DMS 273 (cell line): Measurements from ENCODE around the gene PTPRT.

ENCODE experiments used
- DNase-seq: peaks from one replicate; lab custom pipeline; 2025; ENCODE audit not compliant: unreplicated experiment; lab: John Stamatoyannopoulos, UW

The PTPRT gene

DNA sequence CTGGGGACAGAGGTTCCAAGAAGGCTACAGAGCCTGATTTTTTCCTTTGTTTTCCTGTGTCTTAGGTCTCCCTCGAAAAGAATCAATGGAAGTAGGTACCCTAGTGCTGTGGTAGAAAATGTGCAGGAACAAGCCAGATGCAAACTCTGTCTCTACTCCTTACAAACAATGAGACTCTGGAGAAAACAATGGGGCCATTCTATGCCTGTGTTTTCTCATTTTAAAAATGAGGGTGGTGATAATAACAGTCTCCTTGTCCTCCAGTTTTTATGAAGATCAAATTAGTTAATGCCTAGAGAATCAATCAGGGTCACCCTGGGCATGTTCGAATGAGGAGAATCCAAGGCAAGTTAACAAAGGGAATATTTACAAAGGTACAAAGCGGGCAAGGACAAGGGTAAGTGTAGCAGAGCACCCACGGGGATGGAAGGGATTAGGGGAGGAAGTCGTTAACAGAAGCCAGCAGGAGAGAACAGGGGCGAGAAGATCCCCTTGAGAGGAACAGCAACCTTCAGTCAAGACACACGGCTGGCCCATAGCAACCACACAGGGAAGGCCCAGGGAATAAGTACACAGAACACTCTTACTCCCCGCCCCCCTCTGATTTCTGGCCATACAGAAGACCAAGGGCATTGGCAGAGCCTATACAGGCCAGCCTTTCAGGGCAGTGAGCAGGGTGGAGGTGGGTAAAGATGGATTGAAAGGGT, 342.8 kb downstream of the PTPRT start:
- DNase-seq: no peak

DNA sequence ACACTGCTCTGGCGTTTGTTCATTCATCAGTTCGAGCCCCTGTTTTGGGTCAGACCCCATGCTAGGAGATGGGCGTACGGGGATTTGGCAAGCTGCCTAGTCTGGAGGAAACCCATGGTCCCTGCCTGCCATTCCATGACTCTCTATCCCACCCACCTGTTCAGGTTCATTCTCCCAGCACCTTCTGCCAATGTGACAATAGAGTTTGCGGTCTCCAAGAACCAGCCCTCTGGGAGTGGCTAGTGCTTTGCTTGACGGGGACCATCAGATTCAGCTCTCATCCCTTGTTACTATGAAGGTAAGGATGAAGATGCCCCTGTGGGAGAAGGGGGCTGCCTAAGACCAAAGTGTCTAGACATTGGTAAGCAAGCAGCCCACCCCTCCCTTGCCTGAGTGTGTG, 345.0 kb downstream of the PTPRT start:
- DNase-seq: no peak

DNA sequence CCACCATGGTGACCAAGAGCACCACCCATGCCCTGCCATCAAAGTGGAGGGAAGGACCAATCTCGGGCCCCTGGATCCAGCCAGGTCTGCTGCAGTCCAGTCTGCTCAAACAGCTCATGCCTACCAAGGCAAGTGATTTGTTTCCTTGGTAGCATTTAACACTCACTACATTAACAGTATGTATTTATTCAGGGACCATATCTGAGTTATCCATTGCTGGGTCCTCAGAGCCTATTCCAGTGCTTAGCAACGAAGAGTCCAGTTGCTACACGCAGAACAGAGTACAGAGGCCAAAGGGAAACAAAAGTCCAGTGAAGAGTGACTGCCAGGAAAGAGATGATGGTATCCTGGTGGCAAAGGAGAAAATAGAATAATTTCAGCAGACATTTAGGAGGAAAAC, 352.2 kb downstream of the PTPRT start:
- DNase-seq: no peak

DNA sequence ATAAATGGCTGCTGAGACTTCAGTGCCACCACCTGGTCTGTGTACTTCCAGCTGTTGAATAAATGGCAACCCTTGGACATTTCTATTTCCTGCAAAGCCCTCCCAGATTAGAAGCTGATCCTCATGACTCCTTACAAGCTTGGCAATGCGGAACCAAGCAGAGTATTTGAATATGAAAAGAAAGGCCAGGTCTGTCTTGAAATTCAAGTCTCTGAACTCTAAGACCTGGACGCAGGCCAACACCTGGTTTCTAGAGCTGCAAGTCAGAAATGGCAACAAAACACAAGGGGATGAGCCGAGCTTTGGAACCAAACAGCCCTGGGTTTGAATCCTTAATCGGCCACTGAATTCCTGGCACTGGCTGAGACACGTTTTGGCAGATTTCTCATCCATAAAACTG, 353.4 kb downstream of the PTPRT start:
- DNase-seq: no peak

DNA sequence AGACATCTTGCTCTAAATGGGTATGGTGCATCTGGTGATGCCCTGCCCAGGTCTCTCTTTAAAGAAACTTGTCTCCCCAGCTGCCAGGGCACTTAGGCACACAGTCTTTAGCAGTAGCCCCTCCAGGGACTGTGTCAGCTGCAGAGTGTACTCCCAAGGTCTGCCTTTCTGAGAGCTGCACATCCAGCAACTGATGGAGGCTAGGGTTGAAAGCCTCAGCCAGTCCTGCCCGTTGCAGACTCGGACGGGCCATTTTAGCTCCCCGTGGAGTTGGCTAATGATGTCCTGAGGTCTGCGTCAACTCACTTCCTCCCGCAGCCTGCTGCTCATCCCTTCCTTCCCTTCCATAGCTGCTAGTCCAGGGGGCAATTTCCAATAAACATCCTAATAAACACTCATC, 381.8 kb downstream of the PTPRT start:
- DNase-seq: no peak

DNA sequence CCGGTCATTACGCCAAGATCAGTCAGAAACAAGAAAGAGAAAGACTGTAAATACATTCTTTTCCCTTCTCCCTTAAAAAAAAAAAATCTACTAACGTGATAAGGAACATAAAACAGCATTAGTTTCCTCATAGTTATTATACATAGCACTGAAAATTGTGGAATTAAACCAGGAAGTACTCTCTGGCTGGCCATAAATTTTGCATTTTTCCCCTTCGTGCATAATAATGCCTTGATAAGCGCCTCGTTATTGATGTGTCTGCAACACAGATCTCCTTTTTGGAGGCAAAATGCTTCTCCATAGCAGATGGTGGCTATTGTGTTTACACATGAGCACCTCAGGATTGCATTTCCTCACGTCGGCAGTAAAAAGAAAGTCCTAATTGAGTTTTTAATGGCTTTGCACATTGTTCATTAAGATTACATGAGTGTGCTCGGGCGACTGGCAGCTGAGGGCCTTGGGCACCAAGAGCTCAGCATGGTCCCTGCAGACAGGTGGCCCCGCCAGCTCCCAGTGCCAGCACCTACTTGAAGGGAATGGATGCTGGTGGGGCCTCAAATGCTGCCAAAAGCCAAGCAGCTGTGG, 394.5 kb downstream of the PTPRT start:
- DNase-seq: peak; percentile 34

DNA sequence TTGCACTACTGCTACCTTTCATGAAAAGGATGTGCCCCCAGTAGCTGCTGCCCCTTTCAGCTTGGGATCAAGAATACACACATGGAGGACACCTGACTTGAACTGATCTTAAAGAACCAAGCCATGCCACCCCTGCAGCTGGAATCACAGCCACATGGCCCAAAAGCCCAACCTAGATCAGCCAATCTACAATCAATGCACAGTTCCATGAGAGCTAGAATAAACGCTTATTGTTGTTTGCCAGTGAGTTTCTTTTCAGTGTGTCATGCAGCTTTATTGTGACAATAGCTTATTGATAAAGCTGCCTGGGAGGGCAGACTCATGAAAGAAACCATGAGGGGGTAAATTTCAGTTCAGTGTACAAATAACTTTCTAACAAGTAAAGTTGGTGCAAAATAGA, 397.7 kb downstream of the PTPRT start:
- DNase-seq: no peak

DNA sequence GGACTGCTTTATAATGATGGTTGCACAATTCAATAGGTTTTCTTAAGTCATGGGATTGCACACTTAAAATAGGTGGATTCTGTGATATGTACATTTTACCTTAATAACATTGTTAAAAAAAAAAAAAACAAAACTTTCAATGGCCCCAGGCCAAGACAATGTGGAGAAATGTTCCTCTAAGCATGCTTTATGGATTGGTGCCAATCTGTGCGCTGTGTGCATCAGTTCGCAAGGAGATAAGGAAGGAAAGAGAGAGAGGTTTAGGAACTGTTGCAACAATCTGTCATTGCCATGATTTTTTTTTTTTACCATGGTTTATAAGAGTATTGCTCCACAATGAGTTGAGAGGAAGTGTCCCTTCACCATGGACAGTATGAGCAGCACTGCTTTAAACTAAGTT, 399.6 kb downstream of the PTPRT start:
- DNase-seq: no peak

DNA sequence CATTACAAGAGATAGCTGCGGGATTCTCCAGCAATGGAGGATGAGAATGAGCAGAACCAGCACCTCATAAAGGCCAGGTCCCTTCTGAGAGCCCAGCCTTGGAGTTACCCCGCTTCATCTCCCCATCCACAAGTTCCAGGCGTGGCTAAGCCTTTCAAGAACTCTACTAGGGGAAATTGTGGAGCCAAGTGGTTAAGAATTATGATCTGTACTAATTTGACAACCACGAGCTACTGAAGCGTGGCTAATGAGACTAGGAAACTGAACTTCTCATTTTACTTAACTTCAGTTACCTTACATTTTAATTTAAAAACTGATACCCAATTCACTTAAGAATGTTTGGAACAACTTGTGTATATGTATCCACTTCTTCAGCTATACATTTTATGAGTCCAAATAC, 401.0 kb downstream of the PTPRT start:
- no peak for DNase-seq

DNA sequence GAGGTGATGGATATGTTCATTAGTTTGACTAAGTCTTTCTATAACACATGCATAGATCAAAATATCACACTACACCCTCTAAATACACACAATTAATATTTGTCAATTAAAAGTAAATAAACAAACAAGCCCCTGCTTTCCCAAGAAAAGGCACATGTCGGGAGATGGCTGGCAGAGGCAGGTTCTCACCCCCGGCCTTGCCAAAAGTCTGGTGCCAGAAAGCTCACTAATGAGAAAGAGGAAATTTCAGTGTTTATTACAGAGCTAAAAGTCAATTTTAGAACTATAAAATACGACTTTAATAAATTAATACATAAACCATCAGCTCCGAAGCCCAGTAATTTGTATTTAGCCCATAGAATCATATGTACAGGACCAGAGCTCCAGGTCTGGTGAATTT, 404.7 kb downstream of the PTPRT start:
- no peak for DNase-seq

DNA sequence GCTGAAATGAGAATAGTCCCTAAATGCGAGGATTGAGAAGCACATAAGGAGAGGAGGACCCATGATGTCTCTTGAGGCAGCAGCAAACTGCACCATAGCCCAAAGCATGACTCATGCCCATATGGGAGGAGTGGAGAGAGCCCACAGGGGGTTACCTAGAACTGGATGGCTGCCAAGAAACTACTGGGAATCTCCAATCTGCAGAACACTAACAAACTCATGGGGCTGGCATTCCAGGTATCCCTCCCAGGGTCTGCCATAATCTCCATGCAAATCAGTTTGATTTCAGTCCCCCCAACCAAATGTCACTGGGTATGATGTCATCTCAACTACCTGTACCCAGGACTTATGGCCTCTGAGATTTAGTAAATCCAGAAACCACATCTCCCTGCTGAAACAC, 410.5 kb downstream of the PTPRT start:
- peak; percentile 57 for DNase-seq

DNA sequence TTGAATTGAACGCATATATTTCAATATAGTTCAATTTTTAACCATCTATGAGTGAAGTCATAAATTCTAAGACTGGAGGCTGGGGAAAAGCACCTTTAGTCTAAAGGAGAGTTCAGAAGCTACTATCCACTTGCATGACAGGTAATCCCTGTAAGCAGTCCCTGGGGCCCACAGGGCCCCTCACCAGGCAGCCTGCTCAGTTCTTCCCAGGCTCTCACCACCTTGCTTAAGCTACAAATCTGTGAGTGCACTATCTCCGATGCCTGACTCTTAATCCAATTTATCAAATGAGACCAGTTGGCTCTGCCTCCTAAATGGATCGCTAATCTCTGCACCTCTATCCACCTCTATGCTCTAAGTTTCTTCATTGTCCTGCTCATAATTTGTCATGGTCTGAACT, 413.8 kb downstream of the PTPRT start:
- DNase-seq: no peak

DNA sequence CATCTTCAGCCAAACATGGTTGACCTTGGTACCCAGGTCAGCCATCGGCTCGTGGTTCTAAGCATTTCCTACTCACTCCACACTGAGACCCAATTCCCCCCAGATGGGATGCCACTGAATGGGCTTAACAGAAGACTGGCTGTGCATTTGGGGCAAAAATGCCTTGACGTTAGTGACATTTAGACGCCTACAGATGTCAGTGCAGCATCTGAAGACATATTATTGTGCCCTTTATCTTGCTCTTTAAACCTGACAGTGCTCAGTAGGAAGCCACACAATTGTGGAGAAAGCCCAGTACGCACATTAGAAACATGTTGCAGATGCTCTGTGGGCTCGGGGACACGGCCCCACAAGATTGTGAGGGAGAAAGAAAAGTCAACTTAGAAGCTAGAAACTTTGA, 414.7 kb downstream of the PTPRT start:
- DNase-seq: no peak

DNA sequence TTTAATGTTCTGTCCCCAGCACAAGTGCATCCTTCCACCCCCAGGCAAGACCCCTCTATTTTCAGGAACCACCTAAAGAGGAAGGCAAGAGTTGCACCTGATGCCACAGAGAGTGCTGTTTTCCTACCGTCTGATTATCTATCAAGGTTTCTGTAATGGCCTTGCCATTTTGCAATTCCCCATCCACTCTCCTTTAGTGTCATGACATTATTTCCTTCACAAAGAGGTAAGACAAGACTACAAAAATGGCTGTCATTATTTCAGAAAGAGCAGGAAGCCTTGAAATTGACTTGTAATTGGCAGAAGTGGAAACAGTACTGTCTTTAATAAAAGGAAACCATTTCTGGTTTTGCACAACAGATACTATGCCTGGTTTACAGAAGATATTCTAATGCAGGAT, 426.7 kb downstream of the PTPRT start:
- no peak for DNase-seq

DNA sequence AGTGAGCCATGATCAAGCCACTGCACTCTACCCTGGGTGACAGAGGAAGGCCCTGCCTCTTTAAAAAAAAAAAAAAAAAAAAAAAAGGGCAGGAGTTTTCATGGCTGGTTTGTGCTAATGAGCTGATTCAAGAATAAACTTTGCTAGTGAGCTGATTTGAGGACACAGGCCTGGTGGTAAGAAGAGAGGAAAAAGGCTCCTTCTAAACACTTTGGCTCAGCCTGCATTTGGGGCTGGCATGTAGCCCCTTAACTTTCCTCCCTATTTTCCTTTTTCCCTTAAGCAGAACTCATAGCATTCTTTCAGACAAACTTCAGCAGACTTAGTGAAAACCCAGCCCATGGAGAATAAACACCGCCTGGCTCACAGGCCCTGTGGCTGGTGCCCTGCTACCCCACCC, 432.7 kb downstream of the PTPRT start:
- no peak for DNase-seq

DNA sequence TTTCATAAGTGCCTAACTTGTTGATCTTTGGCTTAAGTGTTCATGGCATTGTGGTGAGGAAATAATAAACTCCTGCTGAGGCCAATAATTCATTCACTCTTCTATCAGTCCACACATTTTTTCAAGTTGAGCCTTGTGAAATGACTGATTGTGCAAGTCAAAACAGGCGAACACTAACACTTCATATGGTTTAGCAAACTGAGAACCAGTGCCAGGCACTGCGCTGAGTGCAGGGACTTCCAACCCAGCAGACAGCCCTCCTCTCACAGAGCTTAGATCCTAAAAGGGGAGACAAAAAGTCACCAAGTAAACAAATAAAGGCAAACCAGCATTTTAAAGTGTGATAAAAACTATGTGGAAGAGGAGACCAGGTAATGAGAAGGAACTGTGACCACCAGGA, 435.0 kb downstream of the PTPRT start:
- DNase-seq: no peak

DNA sequence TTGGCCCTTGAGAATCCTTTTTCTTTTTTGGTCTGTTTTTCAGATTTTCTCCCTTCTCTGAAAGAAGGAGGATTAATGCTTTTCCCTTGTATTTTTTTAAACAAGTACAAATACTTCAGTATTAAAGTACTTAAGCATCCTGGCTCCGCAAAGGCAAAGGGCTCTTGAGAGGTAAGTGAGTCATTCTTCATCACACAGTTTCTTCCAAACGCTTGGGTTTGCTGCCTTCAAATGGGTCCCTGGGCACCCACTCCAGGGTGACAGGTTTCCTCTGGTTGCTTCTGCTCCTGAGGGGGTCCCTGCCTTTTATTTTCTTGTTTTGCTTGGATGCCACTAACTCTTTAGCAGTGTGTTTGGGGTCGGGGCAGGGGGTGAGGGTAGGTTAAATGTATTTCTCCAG, 437.1 kb downstream of the PTPRT start:
- no peak for DNase-seq

DNA sequence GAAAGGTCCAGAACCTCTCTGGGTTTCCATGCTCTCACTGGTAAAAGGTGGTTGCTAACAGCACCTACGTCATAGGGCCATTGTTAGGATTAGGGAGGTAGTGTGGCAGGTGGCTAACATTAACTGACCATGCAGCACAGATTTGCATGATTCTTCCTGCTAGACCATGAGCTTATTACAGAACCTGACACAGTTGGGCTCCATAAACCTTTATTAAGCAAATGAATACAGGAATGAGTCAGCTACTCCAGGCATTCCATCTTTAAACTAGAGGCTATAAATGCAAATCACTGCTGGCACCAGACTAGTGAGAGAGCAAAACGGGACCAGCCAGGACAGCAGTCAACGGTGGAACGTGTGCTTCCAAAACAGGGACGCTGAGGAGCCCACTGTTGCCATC, 440.1 kb downstream of the PTPRT start:
- no peak for DNase-seq

DNA sequence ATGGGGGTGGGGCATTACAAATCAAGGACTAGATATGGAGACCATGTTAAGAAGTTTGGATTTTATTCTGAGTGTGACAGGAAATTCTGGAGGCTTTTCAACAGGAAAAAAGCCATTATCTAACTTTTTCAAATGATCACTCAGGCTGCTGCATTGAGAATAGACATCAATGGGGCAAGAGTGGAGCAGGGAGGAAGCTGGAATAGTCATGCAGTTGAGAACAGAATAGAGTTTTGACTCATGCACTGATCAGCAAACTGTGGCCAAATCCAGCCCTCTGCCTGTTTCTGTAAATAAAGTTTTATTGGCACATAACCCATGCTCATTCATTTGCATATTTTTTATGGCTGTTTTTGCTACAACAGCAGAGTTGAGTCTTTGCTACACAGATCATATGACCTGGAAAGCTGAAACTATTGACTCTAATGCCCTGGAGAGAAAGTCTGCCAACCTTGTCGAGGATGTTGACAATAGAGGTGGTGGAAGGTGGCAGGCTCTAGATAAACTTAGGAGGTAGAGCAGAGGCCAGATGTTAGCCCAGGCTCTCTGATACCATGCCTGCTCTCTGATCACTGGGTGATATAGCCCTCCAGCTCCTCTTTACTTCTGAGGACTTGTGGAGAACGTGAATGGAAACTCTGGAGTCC, 441.8 kb downstream of the PTPRT start:
- DNase-seq: no peak

DNA sequence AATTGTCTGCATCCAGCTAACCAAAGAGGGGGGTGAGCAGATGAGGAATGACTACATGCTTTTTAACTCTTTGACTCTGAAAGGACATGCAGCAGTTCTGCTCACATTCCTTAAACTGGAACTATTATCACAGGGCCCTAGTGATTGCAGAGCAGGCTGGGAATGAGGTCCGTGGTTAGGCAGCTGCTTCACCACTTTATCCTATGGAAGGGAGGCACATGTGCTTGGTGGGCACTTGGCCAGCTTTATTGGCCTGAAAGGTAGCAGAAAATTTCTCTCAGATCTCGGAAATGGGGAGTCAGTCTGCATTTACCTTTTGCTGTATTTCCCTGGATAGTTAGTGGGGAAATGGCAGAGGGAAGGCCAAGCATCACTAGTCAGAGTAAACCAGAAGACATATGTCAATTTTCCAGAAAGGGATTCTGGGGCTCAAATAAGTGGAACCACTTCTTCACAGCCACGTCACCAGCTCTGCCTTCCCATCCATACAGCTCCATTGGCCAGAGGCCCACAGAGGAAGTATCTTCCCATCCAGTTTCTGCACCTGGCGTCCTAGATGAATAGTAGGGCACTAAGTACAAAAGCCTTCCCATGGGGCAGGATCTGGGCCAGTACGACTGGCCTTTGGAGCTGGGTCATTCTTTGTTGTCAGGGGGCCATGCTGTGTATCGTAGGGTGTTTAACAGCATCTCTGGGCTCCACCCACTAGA, 444.8 kb downstream of the PTPRT start:
- DNase-seq: no peak

DNA sequence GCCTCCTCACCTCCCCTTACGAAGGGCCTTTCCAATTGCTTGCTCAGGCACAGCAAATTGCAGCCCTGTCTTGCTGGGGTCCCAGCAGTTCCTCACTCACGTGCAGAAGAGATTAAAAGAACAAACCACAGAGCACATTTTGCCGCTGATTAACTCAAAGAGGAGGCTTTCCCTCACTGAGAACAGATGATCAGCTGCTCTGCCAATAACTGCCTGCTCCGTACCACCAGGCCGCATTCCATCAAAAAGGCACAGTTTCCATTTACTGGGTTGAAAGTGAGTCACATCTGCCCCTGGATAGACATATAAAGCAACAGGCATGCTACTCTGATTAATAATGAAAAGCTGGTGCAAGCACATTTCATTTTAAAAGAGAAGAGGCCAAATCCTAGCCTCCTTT, 446.8 kb downstream of the PTPRT start:
- DNase-seq: no peak

DNA sequence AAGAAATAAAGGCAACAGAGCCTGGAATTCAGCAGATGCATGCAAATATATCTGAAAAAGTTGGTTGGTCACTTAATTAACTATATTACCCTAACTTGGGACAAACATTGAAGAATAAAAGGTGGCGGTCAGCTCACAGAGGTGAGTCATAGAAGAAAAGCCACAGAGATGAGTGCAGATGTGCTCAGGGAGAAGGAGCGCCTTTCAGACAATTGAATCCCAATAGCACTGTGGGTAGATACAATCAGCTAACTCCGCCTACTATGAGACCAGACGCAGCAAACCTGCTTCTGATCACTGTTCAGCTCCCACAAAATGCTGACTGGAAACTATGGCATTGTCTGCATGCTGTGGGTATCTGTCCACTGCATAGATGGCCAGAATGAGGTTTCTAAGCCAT, 447.8 kb downstream of the PTPRT start:
- DNase-seq: no peak
